ENCODE measurements around the gene TMEM164. TPM values are rescaled to one million over a fixed set of nuclear protein-coding genes. Genes with fewer than 3 reads are reported as not detected.

TMEM164 gene
- total RNA-seq, 2 experiments from 2014 or later: 10.9 to 11.5 TPM

GRCh38 chrX:110210417-110211139 is 207.7 kb downstream of the TMEM164 start:
- ATAC-seq: no peak
- ChIA-PET POLR2A (no interaction called here), CTCF (interaction anchor here (0.9 to 1.5 kb wide), 3 partner anchors 32 to 208 kb away, joined by 3 to 5 read pairs (median 4); no protein-coding TSS in a partner anchor)
- Mint-ChIP-seq H3K9me3 (no peaks in the 10 kb centered on the region), H3K36me3 (ENCODE audit: low read depth) (peaks cover 4% of the 10 kb centered on the region), H3K4me1 (ENCODE audit: low read depth) (peaks cover 4% of the 10 kb centered on the region), H3K27ac (no peak overlapping the region), H3K4me3 (no peak overlapping the region), H3K27me3 (no peaks in the 10 kb centered on the region)
- intact Hi-C loops (cut with micrococcal nuclease): no loop called here
- no peak for TF ChIP-seq CTCF (IDR thresholded peaks at IDR 0.05)
- DNase-seq: no peak

- CTCF ChIA-PET: interaction anchor here (1.5 kb wide), 1 partner anchor 207 kb away, joined by 4 read pairs; no protein-coding TSS in a partner anchor
- TF ChIP-seq CTCF (IDR thresholded peaks at IDR 0.05): no peak
Observed at GRCh38 chrX:110211340-110211739, 208.4 kb downstream of the TMEM164 start.

GRCh38 chrX:110212299-110212698 is 209.4 kb downstream of the TMEM164 start:
- intact Hi-C loops (cut with micrococcal nuclease): no loop called here
- H3K4me1 Mint-ChIP-seq (ENCODE audit: low read depth): peaks cover 7% of the 10 kb centered on the region
- ChIA-PET CTCF (no interaction called here), POLR2A (no interaction called here)
- peaks cover 4% of the 10 kb centered on the region for H3K36me3 Mint-ChIP-seq (ENCODE audit: low read depth)
- DNase-seq (no peak), ATAC-seq (no peak)
- no peak overlapping the region for H3K4me3 Mint-ChIP-seq
- H3K9me3 Mint-ChIP-seq: no peaks in the 10 kb centered on the region
- no peak overlapping the region for H3K27ac Mint-ChIP-seq
- H3K27me3 Mint-ChIP-seq: no peaks in the 10 kb centered on the region
- no peak for TF ChIP-seq CTCF (IDR thresholded peaks at IDR 0.05)

More at GRCh38 chrX:110211340-110211739, 208.4 kb downstream of the TMEM164 start:
- H3K9me3 Mint-ChIP-seq: no peaks in the 10 kb centered on the region
- no peak overlapping the region for H3K27ac Mint-ChIP-seq
- no peak for DNase-seq
- no peak for ATAC-seq
- peaks cover 4% of the 10 kb centered on the region for H3K36me3 Mint-ChIP-seq (ENCODE audit: low read depth)
- peaks cover 3% of the 10 kb centered on the region for H3K4me1 Mint-ChIP-seq (ENCODE audit: low read depth)
- POLR2A ChIA-PET: no interaction called here
- no peak overlapping the region for H3K4me3 Mint-ChIP-seq
- no peaks in the 10 kb centered on the region for H3K27me3 Mint-ChIP-seq
- intact Hi-C loops (cut with micrococcal nuclease): no loop called here

- intact Hi-C loops (cut with micrococcal nuclease): no loop called here
- Mint-ChIP-seq H3K9me3 (no peaks in the 10 kb centered on the region), H3K27me3 (no peaks in the 10 kb centered on the region), H3K27ac (no peak overlapping the region), H3K36me3 (ENCODE audit: low read depth) (peaks cover 4% of the 10 kb centered on the region), H3K4me3 (no peak overlapping the region), H3K4me1 (ENCODE audit: low read depth) (peaks cover 14% of the 10 kb centered on the region)
- CTCF ChIA-PET: no interaction called here
- POLR2A ChIA-PET: no interaction called here
- no peak for TF ChIP-seq CTCF (IDR thresholded peaks at IDR 0.05)
- ATAC-seq (no peak), DNase-seq (no peak)
Observed at GRCh38 chrX:110213183-110213582, 210.3 kb downstream of the TMEM164 start.

- POLR2A ChIA-PET: no interaction called here
- ATAC-seq: no peak
- no peak for DNase-seq
- no peak for TF ChIP-seq CTCF (IDR thresholded peaks at IDR 0.05)
- intact Hi-C loops (cut with micrococcal nuclease): no loop called here
- Mint-ChIP-seq H3K27ac (no peak overlapping the region), H3K4me1 (ENCODE audit: low read depth) (peaks cover 18% of the 10 kb centered on the region), H3K9me3 (no peaks in the 10 kb centered on the region), H3K4me3 (no peak overlapping the region), H3K36me3 (ENCODE audit: low read depth) (peaks cover 4% of the 10 kb centered on the region), H3K27me3 (no peaks in the 10 kb centered on the region)
- CTCF ChIA-PET: no interaction called here
Observed at GRCh38 chrX:110214684-110215083, 211.8 kb downstream of the TMEM164 start.

All from activated CD8-positive, alpha-beta T cell treated with anti-CD3 and anti-CD28 coated beads for 36 hours (primary cell).